Fibroblast of mammary gland (primary cell): ENCODE data around the gene STARD13.
A peak's percentile ranks its signal among the peaks of the same experiment; 100 is the strongest.

Source experiments
- DNase-seq: peaks from one replicate; pipeline ENCODE4 v3.0.0-alpha.2; 2010; ENCODE audit warnings: low read depth
- H3K4me3 ChIP-seq: 2 replicates; pipeline ENCODE4 v1.5.1; 2011; ENCODE audit warnings: low read depth, mild to moderate bottlenecking, low read length, moderate library complexity; ENCODE audit not compliant: control insufficient read depth
- TF ChIP-seq, protein P1 (sequence below): conservative IDR thresholded peaks from 2 replicates; pipeline ENCODE4 v1.5.1; 2011; ENCODE audit warnings: low read depth, low read length, inconsistent platforms; ENCODE audit not compliant: control insufficient read depth, insufficient read depth

The STARD13 gene

DNA sequence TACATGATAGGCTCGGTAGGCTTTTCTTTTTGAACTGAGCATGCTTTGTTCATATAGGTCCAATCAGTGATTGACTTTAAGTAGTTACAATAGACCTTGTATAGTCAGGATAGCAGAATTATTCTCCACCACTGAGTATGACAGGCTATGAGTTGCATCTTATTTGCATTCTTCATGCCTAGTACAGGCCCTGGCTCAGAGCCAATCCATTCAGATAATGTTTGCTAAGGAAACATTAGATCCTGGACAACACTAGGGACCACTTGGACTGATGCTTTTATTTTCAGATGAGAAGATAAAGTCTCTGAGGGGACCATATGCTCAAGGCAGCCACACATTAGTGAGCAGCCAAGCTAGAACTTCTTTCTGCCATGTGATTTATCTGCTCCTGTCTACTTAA is 135.4 kb downstream of the STARD13 start:
- no peak overlapping the region for H3K4me3 ChIP-seq
- TF ChIP-seq, protein P1, sequence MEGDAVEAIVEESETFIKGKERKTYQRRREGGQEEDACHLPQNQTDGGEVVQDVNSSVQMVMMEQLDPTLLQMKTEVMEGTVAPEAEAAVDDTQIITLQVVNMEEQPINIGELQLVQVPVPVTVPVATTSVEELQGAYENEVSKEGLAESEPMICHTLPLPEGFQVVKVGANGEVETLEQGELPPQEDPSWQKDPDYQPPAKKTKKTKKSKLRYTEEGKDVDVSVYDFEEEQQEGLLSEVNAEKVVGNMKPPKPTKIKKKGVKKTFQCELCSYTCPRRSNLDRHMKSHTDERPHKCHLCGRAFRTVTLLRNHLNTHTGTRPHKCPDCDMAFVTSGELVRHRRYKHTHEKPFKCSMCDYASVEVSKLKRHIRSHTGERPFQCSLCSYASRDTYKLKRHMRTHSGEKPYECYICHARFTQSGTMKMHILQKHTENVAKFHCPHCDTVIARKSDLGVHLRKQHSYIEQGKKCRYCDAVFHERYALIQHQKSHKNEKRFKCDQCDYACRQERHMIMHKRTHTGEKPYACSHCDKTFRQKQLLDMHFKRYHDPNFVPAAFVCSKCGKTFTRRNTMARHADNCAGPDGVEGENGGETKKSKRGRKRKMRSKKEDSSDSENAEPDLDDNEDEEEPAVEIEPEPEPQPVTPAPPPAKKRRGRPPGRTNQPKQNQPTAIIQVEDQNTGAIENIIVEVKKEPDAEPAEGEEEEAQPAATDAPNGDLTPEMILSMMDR, result no peak
- DNase-seq, result peak; percentile 46

DNA sequence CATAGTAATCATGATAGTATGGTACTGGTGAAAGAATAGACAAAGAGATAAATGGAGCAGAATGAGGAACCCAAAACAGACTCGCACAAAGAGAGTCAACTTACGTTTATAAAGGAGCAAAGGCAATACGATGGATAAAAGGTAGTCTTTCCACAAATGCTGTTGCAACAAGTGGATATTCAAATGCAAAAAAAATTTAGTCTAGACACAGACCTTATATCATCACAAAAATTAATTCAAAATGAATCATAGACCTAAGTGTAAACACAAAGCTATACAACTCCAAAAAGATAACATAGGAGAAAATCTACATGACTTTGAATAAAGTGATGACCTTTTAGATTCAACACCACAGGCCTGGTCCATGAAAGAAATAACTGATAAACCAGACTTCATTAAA is 137.7 kb downstream of the STARD13 start:
- H3K4me3 ChIP-seq, result no peak overlapping the region
- DNase-seq, result no peak
- TF ChIP-seq, protein P1, result no peak

DNA sequence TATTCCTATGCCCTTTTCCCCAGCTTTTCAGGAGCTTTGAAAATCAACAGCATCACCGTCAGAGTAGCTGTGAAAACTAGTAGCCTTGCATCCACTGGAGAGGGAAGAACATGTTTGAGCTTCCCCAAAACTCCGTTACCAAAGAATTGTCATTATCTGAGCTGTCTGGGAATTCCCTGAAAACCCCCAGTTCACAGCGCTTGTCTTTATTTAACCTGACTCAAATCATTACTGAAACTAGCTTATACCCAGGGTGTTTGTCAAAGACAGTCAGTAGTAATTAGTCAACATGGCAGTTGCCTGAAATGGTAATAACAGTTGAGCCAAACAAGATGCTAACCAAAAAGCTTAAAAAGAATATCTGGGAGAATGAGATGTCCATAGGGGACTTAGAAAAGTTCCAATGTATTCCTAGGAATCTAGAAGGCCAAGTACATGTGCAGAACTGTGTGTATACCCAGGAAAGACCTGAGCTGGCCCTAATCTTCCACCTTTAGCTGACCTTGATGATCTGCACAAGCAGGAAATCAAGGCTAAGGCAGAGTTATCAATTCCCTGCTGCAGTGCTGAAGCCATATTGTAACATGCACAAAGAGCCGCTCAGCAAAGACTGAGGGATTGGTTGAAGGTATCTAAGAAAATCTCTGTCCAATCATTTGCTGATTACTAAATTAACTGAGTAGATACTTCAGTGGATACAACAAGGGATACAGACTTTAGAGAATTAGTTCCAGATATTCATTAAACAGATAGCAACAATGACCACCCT is 138.5 kb downstream of the STARD13 start:
- DNase-seq, result no peak
- TF ChIP-seq, protein P1, result no peak
- no peak overlapping the region for H3K4me3 ChIP-seq

DNA sequence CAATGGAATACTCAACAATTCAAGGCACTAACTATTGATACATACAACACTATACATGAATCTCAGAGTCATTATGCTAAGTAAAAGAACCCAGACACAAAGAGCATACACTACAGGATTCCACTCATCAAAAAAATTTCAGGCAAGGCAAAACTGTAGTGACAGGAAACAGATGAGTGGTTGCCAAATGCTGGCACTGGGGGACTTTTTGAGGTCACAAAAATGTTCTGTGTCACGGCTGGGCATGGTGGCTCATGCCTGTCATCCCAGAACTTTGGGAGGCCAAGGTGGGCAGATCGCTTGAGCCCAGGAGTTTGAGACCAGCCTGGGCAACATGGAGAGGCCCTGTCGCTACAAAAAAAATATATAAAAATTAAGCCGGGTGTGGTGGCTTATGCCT is 139.9 kb downstream of the STARD13 start:
- TF ChIP-seq, protein P1, result no peak
- H3K4me3 ChIP-seq, result no peak overlapping the region
- DNase-seq, result no peak

DNA sequence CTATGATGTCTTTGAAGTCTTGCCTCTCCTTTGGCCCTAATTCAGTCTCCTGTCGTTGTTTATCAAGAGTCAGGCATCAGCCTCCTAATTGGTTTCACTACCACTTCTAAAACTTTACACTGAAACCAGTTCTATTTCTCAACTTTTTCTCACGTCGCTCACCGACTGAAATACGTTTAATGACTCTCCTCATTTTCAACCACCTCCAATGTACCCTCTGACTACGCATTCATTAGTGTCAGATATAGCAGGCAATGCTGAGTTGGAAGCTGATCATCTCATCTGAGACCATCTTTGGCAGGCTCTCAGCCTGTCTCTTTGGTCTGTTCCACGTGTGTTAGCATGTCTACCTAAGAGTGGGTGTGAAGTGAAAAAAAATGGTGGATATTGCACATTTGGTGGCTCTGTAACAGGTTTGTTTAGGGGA is 141.2 kb downstream of the STARD13 start:
- no peak for DNase-seq
- TF ChIP-seq, protein P1, result no peak

DNA sequence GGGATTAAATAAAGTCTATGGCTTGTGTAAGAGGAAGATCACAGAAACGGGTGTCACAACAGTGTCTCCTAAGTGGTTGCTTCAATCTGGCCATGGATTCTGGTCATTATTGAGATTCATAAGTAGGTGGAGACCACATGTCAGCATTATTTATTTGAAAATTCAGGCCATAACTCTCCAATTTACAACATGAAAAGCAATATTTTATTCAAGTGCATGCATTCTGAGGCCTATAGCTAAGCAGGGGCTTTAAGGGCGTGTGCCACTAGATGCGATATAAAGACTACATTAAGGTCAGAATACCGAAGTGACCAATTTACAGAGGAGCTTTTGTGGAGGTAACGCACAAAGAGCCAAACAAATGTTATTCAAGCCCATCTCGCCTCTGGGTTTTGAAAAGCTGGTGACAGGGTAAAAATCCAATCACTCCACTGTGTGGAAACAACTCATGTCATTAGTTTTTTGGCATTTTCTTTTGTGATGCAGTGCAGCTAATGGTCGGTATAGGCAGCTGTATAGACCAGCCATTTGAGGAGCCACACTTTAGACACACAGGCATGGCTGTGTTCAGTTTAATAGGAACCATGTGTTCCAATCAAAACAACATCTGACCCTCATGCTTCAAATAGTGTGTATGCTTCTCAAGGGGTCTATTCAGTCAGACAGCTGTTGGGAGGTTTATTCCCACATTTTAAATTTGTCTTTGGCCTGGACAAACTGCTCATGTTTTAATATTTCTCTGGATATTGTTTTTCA is 145.6 kb downstream of the STARD13 start:
- H3K4me3 ChIP-seq, result no peak overlapping the region
- DNase-seq, result no peak
- TF ChIP-seq, protein P1, result no peak

More for the DNA sequence above, 141.2 kb downstream of the STARD13 start:
- no peak overlapping the region for H3K4me3 ChIP-seq
